DND-41 (cell line): Measurements from ENCODE around the gene COL2A1.

ENCODE experiments used
- CTCF ChIP-seq: IDR thresholded peaks from 2 replicates; pipeline ENCODE4 v1.5.1; 2012; ENCODE audit warnings: borderline replicate concordance, low read length, moderate library complexity, mild to moderate bottlenecking; ENCODE audit not compliant: poor library complexity, severe bottlenecking; ENCODE audit errors: extremely low read depth
- EZH2 ChIP-seq: IDR thresholded peaks from 3 replicates; pipeline ENCODE4 v1.6.1; 2012; ENCODE audit warnings: borderline replicate concordance, low read depth, mild to moderate bottlenecking, moderate library complexity, low read length, inconsistent platforms; ENCODE audit not compliant: severe bottlenecking

- TF ChIP-seq CTCF, result no peak
- TF ChIP-seq EZH2, result no peak
Measured at GRCh38 chr12:48002414-48002730, 1.9 kb downstream of the COL2A1 start.
